HG03558 (cell line): Measurements from ENCODE around the gene HIVEP2.
"Not testable (repeated sequence)": the region's sequence is repeated elsewhere in the genome, so short reads cannot be mapped to it uniquely, and the experiment has no call there.

Experiments
- ATAC-seq: cut with Tn5 transposase; IDR thresholded peaks from one replicate; pipeline ENCODE4 v1.9.1; 2021; ENCODE audit warnings: moderate number of reproducible peaks; ENCODE audit not compliant: unreplicated experiment; ENCODE audit errors: extremely low read depth

Gene HIVEP2

GRCh38 chr6:142945049-142945445 lies at the start of gene HIVEP2:
Gene HIVEP2, minus strand, starts transcription at chr6:142945176. Its CDS starts 170,438 bp downstream, at chr6:142774738.
- no peak for ATAC-seq

DNA sequence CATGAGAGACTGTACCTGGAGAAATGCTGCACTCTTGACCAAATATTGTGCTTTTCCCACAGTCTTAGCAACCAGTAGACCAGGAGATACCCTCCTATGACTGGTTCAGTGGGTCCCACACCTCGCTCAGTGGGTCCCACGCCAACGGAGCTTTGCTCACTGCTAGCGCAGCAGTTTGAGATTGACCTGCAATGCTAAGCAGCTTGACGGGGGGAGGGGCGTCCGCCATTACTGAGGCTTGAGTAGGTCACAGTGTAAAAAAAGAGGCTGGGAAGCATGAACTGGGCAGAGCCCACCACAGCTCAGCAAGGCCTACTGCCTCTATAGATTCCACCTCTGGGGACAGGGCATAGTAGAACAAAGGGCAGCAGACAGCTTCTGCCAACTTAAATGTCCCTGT lies 49.0 kb upstream of the HIVEP2 start:
- ATAC-seq: no peak

DNA sequence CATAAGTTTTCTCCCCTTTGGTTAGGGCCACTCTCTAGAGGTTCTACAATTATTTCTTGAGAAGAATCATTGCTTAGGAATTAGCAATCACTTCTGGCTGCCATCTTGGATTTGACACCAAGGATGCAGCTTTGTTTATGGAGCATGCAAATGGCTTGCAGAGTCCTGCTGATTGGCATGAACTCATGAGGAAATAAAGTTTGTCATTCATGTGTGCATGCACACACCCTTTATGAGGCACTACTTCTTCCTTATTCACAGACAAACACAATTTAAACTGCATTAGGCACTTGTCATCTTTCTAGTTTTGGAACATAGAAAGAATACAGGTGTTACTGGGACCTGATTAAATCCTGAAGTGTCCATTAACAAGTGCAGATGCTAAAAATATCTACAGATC lies 42.5 kb upstream of the HIVEP2 start:
- ATAC-seq: no peak

DNA sequence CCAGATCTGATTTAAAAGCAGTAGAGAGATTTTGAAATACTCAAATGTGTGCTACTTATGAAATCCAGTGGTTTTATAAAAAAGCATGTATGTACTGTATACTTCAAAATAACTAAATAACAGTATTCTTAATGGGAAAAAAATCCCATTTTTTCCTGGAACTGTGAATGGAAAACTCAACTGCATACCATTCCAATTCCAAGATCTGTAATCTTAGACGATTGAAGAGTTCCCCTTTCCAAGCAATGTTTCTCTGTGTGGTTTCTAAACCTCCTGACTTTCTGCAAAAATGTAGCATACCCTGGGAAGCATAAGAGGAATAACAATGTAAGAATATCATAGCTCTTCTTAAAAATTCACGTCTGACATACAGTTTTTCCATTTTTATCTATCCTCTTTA lies 40.3 kb upstream of the HIVEP2 start:
- ATAC-seq: no peak

- no peak for ATAC-seq
Measured at GRCh38 chr6:142984386-142984785, 39.4 kb upstream of the HIVEP2 start.

- ATAC-seq: no peak
Measured at GRCh38 chr6:142975365-142975764, 30.4 kb upstream of the HIVEP2 start.

- not testable (repeated sequence) for ATAC-seq
Measured at GRCh38 chr6:142970941-142971340, 26.0 kb upstream of the HIVEP2 start.

GRCh38 chr6:142968601-142969000 lies 23.6 kb upstream of the HIVEP2 start:
- ATAC-seq: no peak

DNA sequence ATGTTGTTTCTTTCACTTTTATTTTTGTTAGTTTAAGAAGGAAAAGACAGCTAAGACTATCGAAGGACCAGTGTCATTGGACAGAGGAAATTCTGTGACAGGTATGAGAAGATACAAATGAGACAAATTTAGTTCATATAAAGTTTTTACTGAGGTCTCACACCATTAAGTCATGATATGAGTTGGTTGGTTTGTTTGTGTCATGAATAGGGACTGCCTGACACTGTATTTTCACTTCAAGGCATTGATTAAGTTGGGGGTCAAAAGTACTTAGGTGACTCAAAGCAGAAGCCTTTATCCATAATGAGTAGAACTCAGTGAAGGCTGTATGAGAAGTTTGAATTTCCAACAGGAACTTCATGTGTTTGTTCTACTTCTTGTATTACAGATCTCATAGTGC lies 21.3 kb upstream of the HIVEP2 start:
- no peak for ATAC-seq

GRCh38 chr6:142965164-142965563 lies 20.2 kb upstream of the HIVEP2 start:
- no peak for ATAC-seq

DNA sequence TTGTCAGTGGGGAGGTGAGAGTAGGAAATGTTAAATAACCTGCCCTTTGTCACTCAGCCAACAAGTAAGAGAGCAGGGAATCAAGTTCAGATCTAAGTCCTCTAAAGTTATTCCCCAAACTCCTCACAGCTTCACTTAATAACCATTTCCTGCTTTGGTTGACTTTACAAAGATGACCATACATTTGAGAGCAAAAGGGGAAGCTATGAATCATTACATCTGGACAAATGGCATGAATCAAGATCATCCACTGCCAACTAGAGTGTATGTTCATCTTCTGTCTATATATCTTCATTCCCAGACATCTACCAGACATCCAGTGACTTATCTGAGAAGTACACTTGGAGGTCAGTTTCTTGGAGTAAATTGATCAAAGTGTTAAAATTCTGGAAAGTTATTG lies 15.1 kb upstream of the HIVEP2 start:
- ATAC-seq: no peak

GRCh38 chr6:142958343-142958742 lies 13.4 kb upstream of the HIVEP2 start:
- no peak for ATAC-seq

GRCh38 chr6:142956726-142957125 lies 11.8 kb upstream of the HIVEP2 start:
- no peak for ATAC-seq

DNA sequence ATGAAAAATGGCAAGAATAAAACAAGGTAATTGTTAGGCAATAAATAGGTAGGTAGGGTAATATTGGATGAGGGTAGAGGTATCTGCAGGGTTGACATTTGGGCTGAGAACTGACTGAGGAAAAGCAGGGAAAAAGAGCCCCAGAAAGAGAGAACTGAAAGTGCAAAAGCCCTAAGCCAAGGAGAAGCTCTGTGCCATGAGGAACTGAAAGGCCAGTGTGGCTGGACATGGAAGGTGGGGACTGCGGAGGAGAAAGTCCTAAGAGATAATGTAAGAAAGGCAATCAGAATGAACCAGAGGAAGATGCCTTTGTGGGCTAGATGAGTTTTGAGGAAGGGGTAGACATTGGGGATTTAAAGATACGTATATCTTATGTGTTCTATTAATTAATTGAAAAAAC lies 9.9 kb upstream of the HIVEP2 start:
- no peak for ATAC-seq

DNA sequence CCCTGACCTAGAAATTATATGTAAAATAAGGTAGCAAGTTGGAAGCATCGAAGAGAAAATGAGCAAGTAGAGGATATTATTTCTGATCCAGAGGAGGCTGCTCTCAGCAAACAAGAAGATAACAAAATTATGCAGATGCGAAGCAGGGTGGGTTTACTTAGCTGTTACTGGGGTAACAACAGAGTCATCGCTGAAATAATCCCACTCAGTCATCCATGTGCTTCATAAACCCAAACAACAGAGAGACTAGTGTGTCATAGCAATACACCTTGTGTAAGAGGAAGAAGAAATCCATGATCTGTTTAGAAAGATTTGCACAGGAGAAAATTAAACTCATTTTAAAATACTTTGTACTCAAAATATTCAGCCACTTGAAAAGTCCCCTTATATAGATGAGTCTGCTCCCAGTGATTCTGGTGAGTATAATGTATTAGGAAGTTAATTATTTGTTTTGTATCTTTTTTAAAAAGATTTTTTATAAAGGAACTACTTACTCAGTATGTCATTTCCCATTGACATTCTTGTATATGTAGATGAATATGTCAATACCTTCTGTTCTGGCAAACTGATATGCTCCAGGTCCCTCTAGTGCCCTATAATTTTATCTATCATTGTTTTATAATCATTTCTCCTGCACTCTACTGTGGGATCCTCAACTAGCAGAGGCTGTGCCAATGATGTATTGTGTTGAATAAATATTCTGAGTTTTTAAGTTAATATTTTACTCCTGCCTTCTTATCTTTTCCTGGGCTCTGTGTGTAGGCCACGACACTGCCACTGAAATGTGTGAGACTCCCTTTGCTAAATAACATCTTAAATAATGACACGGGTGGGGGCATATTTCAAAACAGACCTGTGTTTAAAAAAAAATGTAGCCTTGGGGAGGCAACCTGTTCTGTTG lies 8.6 kb upstream of the HIVEP2 start:
- no peak for ATAC-seq

DNA sequence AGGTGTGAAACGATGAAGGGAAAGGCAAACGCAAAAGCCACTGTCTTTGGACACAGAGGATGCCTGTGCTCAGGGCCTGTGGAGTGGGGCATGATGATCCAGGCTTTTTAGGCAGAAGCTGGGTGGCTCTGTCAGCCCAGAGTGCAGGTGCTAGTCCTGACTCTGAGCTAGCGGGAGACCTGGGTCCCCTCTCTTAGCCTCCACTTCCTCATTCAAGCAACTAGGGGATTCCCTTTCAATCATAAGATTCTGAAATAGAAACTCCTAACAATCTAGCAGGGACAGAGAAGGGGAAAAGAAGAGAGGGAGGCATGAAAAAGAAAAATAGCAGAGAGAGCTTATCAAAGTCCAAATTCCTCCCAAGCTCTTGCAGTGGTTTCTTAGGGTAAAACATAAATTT lies 7.6 kb upstream of the HIVEP2 start:
- peak; percentile 48 for ATAC-seq

GRCh38 chr6:142950291-142950690 lies 5.3 kb upstream of the HIVEP2 start:
- no peak for ATAC-seq

DNA sequence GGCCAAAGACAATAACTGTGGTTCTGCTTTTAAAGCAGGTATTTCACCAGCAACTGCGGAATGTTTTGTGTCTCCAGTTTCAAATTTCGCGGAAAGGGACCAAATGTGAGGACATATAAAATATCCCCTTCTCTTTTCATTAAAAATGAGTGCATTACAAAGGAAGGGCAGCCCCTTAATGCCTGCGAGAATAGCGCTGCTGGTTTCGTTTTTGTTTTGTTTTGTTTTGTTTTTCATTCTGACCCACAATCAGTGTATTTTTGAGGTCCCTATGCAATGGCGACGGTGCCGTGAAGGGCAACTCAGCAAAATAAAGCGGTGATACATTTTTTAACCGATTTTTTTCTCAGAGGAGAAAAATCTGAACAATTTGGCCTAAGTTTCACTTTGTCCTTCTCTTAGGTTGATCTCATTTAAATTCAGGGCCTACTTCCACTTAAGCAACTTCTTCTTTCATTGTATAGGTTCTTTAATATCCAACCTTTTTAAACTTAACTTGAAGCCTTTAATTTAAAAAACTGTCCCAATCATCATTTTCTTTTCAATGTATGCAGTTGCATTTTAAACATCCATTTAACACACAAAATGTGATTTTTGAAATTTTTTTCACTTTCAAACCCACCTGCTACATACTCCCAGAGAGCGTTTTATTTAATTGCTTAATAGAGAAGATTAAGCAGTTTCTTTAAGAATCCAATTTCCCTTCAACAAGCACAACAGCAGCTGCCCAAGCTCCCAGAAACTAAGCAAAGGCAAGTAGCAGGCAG lies 2.9 kb upstream of the HIVEP2 start:
- ATAC-seq: peak; percentile 18

DNA sequence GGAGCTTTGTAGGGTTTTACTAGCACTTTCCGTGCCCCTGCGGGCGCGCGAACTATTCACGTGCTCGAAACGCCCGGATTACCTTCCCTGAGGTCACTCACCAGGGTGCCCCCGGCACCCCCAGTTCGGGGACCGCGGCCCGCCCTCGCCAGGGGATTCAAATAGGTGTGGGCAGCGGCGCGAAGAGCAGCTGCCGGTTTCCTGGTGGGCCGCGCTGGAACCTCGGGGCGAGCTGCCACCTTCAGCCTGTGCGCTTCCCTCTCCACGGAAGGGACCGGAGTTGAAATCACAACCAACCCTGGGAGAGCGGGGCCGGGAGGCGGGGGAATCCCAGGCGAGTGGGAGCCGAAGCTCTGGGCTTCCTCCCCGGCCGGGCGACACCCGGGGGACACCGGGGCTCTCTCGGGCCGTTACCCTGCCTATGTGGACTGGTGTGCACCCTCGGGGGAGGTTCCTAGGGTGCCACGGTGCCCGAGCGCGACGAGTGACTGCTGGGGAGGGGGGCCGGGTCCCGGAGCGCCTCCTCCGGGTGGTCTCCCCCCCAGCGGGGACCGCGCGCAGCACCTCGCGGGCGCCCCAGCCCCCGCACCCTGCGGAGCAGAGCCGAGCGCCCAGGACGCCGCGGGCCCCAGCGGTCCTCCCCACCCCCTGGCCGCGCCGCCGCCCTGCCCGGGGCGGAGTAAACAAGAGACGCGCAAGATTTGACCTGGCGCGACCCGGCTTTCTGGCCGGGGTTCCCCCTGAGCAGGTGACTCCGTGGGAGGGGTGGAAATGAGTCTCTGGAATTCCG lies 2.1 kb upstream of the HIVEP2 start:
- ATAC-seq: peak; percentile 31

GRCh38 chr6:142946181-142946923 lies 1.4 kb upstream of the HIVEP2 start:
- ATAC-seq: no peak
